Measurements from ENCODE around the gene ASPM.

GRCh38 chr1:197150336-197151005 lies 4.0 kb upstream of the ASPM start:
- TF ChIP-seq, protein P1, sequence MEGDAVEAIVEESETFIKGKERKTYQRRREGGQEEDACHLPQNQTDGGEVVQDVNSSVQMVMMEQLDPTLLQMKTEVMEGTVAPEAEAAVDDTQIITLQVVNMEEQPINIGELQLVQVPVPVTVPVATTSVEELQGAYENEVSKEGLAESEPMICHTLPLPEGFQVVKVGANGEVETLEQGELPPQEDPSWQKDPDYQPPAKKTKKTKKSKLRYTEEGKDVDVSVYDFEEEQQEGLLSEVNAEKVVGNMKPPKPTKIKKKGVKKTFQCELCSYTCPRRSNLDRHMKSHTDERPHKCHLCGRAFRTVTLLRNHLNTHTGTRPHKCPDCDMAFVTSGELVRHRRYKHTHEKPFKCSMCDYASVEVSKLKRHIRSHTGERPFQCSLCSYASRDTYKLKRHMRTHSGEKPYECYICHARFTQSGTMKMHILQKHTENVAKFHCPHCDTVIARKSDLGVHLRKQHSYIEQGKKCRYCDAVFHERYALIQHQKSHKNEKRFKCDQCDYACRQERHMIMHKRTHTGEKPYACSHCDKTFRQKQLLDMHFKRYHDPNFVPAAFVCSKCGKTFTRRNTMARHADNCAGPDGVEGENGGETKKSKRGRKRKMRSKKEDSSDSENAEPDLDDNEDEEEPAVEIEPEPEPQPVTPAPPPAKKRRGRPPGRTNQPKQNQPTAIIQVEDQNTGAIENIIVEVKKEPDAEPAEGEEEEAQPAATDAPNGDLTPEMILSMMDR (IDR thresholded peaks at IDR 0.05) = no peak
- no peak for TF ChIP-seq POLR2A (IDR thresholded peaks at IDR 0.05)
